Subcutaneous adipose tissue (tissue), 4 donors: ENCODE measurements around the gene AIFM3. TPM values are rescaled to one million over a fixed set of nuclear protein-coding genes. Genes with fewer than 3 reads are reported as not detected.

Experiments
- CTCF ChIP-seq: fragments of 450-650 bp; IDR thresholded peaks from one replicate; pipeline ENCODE4 v1.5.1; 2016; ENCODE audit warnings: low read depth, mild to moderate bottlenecking, control low read depth, antibody characterized with exemption, moderate library complexity
- total RNA-seq, 4 donors: library from RNA; depleted of rRNA; stranded (reverse); fragments of >200 nt; gene quantifications; one replicate each; pipeline ENCODE4 v1.1.0, GENCODE V29; 2016

Gene AIFM3
- total RNA-seq, 4 donors from 2014 or later = 1.3 to 5.7 (median 1.5) TPM

GRCh38 chr22:20953668-20954500 lies 13.2 kb upstream of the AIFM3 start:
- no peak for TF ChIP-seq CTCF

- no peak for TF ChIP-seq CTCF
Measured at GRCh38 chr22:20955548-20955947, 11.5 kb upstream of the AIFM3 start.

DNA sequence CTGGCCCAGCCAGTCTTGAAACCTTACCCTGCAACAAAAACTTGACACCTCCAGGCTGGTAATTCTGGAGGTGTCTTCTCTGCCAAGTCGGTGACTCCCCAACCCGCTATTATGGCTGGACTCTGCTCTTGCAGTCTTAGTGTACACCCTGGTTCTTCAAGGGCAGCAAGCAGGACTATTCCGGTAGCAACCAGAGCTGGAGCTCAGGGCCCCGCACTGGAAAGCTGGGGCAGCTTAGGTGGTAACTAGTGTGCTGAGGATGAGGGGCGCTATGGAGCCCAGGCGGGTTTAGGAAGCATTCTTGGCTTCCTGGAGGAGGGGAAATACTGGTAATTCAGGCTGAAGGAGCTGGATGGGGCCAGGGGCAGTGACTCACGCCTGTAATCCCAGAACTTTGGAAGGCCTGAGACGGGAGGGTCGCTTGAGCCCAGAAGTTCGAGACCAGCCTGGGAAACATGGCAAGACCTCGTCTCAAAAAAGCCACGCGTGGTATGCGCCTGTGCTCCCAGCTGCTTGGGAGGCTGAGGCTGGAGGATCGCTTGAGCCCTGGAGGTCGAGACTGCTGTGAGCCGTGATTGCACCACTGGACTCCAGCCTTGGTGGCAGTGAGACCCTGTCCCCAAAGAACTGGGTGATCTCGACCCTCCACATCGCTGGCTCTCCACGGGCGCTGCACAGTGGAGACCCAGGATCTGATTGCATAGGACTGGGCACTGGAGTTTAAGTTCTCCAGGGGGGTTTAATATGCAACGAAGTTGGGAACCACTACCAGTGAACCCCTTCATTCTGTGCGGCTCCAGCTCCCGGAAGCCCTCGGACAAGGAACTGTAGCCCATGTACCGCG lies 10.6 kb upstream of the AIFM3 start:
- no peak for TF ChIP-seq CTCF

DNA sequence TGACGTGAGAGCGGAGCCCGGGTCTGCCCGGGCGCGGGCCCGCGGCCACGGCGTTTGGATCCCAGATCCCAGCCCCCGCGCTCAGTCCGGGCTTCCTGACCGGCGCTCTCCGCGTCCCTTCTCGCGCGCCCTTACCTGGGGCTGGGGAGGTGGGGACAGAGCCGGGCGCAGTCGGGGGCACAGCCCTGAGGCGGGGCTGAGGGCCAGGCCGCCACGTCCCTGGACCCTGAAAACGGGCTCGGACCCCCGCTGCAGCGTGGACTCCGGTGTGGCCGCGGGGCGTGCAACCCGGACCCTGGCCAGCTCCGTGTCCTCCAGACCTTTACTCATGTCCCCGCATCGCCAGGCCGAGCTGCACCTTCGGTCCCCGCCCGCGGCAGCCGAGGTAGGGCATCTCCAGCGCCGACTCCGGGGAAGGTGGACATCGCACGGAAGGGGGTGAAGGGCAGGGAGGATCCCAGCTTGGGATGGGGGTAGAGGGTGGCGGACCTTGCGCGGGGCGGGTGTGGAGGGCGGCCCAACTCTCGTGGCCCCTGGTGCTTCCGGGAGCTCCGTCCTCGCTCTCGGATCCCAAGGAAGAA lies 9.9 kb upstream of the AIFM3 start:
- TF ChIP-seq CTCF = no peak

GRCh38 chr22:20957683-20958431 lies 9.2 kb upstream of the AIFM3 start:
- no peak for TF ChIP-seq CTCF

DNA sequence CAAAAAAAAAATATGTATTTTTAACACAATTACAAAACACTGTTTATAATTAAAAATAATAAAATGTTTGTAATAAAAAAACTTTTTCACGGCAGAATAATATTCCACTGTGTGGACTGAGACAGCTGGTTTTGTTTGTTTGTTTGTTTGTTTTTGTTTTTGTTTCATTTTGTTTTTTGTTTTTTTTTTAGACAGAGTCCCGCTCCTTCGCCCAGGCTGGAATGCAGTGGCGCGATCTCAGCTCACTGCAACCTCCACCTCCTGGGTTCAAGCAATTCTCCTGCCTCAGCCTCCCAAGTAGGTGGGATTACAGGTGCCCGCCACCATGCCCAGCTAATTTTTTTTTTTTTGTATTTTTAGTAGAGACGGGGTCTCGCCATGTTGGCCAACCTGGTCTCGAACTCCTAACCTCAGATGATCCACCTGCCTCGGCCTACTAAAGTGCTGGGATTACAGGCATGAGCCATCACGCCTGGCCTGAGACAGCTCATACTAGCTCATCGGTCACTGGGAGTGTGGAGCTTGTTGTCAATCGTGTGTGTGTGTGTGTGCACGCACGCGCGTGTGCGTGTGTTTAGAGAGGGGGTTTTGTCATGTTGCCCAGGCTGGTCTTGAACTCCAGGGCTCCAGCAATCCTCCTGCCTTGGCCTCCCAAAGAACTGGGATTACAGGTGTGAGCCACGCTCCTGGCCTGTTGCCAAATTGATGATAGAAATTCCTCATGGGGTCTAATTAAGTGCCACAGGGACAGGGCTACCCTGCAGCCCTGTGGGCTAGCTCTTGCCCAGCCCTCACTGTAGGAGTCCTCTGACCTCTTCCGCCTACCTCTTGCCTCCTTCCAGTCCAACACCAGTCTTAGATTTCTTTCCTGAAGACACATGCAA lies 7.2 kb upstream of the AIFM3 start:
- no peak for TF ChIP-seq CTCF
